GM21825 (cell line): Measurements from ENCODE around the gene RGCC.
"Not testable (repeated sequence)": the region's sequence is repeated elsewhere in the genome, so short reads cannot be mapped to it uniquely, and the experiment has no call there.

Experiments
- ATAC-seq: cut with Tn5 transposase; IDR thresholded peaks from one replicate; pipeline ENCODE4 v1.9.1; 2021; ENCODE audit warnings: mild to moderate bottlenecking, moderate library complexity; ENCODE audit not compliant: unreplicated experiment

Gene RGCC

GRCh38 chr13:41456768-41457588, at the start of gene RGCC:
Gene RGCC (plus strand): TSS chr13:41457550. CDS start chr13:41457708, 158 bp downstream.
- ATAC-seq = peak; percentile 72

GRCh38 chr13:41408121-41408520, 49.2 kb upstream of the RGCC start:
- no peak for ATAC-seq

- ATAC-seq = no peak
These were observed 48.6 kb upstream of the RGCC start for GRCh38 chr13:41408746-41409145.

- ATAC-seq = no peak
These were observed 47.7 kb upstream of the RGCC start for GRCh38 chr13:41409611-41410010.

GRCh38 chr13:41411060-41411459, 46.3 kb upstream of the RGCC start:
- no peak for ATAC-seq

- no peak for ATAC-seq
These were observed 45.8 kb upstream of the RGCC start for GRCh38 chr13:41411522-41411921.

GRCh38 chr13:41413872-41414271, 43.5 kb upstream of the RGCC start:
- no peak for ATAC-seq

GRCh38 chr13:41416276-41416675, 41.1 kb upstream of the RGCC start:
- ATAC-seq = no peak

GRCh38 chr13:41418027-41418426, 39.3 kb upstream of the RGCC start:
- no peak for ATAC-seq

- ATAC-seq = no peak
These were observed 38.6 kb upstream of the RGCC start for GRCh38 chr13:41418731-41419130.

GRCh38 chr13:41419206-41419605, 38.1 kb upstream of the RGCC start:
- no peak for ATAC-seq

GRCh38 chr13:41420146-41420545, 37.2 kb upstream of the RGCC start:
- no peak for ATAC-seq

GRCh38 chr13:41421330-41421729, 36.0 kb upstream of the RGCC start:
- ATAC-seq = not testable (repeated sequence)

GRCh38 chr13:41421983-41422382, 35.4 kb upstream of the RGCC start:
- not testable (repeated sequence) for ATAC-seq

- ATAC-seq = not testable (repeated sequence)
These were observed 34.1 kb upstream of the RGCC start for GRCh38 chr13:41423259-41423658.

- ATAC-seq = not testable (repeated sequence)
These were observed 32.7 kb upstream of the RGCC start for GRCh38 chr13:41424675-41425074.

- ATAC-seq = no peak
These were observed 31.3 kb upstream of the RGCC start for GRCh38 chr13:41426047-41426446.

- ATAC-seq = no peak
These were observed 29.7 kb upstream of the RGCC start for GRCh38 chr13:41427666-41428065.

GRCh38 chr13:41428155-41428554, 29.2 kb upstream of the RGCC start:
- ATAC-seq = no peak

- ATAC-seq = not testable (repeated sequence)
These were observed 23.3 kb upstream of the RGCC start for GRCh38 chr13:41434030-41434429.

GRCh38 chr13:41434831-41435520, 22.4 kb upstream of the RGCC start:
- ATAC-seq = no peak

GRCh38 chr13:41443969-41444368, 13.4 kb upstream of the RGCC start:
- ATAC-seq = no peak
